SU-DHL-6 (cell line): ENCODE data around the gene SCCPDH.

Experiments used
- H2AFZ ChIP-seq: fragments of 200-600 bp; sonication (generic); 2 replicates; pipeline ENCODE4 v1.6.1; 2014; ENCODE audit warnings: low read depth, mild to moderate bottlenecking, moderate library complexity, mixed read lengths, antibody characterized with exemption, low read length; ENCODE audit not compliant: severe bottlenecking
- H3F3A ChIP-seq: fragments of 200-600 bp; shearing (Covaris generic); 2 replicates; pipeline ENCODE4 v1.6.0; 2016; ENCODE audit warnings: antibody characterized with exemption, mild to moderate bottlenecking; ENCODE audit not compliant: insufficient read depth
- H3K27ac ChIP-seq: fragments of 200-600 bp; sonication (generic); 2 replicates; pipeline ENCODE4 v1.5.1; 2016; ENCODE audit warnings: low read depth, mild to moderate bottlenecking, low read length, moderate library complexity, mixed read lengths
- H3K27me3 ChIP-seq: fragments of 200-600 bp; sonication (generic), shearing (Covaris generic); 2 replicates; pipeline ENCODE4 v1.6.0; 2014; ENCODE audit warnings: mild to moderate bottlenecking, low read length
- H3K36me3 ChIP-seq: fragments of 200-600 bp; sonication (generic); 2 replicates; pipeline ENCODE4 v1.6.1; 2014; ENCODE audit warnings: mild to moderate bottlenecking, low read length, mixed read lengths
- H3K4me2 ChIP-seq: fragments of 300-600, 200-600 bp; shearing (Covaris generic), sonication (generic); 2 replicates; pipeline ENCODE4 v1.6.0; 2014; ENCODE audit warnings: low read length, low read depth, mild to moderate bottlenecking; ENCODE audit not compliant: poor library complexity, severe bottlenecking
- H3K4me3 ChIP-seq: fragments of 200-600 bp; sonication (generic); 2 replicates; pipeline ENCODE4 v1.5.1; 2014; ENCODE audit warnings: antibody characterized with exemption, low read length, mild to moderate bottlenecking, mixed read lengths; ENCODE audit not compliant: insufficient read depth, poor library complexity, severe bottlenecking
- H3K79me2 ChIP-seq: fragments of 200-600 bp; sonication (generic); 2 replicates; pipeline ENCODE4 v1.6.1; 2014; ENCODE audit warnings: mild to moderate bottlenecking, low read length, moderate library complexity; ENCODE audit not compliant: insufficient read depth
- H3K9ac ChIP-seq: fragments of 200-600 bp; sonication (generic); 2 replicates; pipeline ENCODE4 v1.7.0; 2014; ENCODE audit warnings: mild to moderate bottlenecking, low read length
- H3K9me2 ChIP-seq: fragments of 200-600 bp; sonication (generic); replicated peaks from 2 replicates; pipeline ENCODE4 v1.6.1; 2014; ENCODE audit warnings: low read length; ENCODE audit not compliant: insufficient read depth
- H3K9me3 ChIP-seq: fragments of 200-600 bp; sonication (generic); 2 replicates; pipeline ENCODE4 v1.6.1; 2014; ENCODE audit warnings: low read length, mixed read lengths; ENCODE audit not compliant: insufficient read depth
- H4K20me1 ChIP-seq: fragments of 200-600 bp; sonication (generic); 2 replicates; pipeline ENCODE4 v1.6.1; 2014; ENCODE audit warnings: low read depth, mild to moderate bottlenecking, antibody characterized with exemption, low read length, moderate library complexity, mixed read lengths
- CTCF ChIP-seq: fragments of 200-600 bp; sonication (generic); IDR thresholded peaks from one replicate; pipeline ENCODE4 v1.5.1; 2017; ENCODE audit warnings: antibody characterized with exemption, mild to moderate bottlenecking, low read length, moderate library complexity; ENCODE audit not compliant: insufficient read depth, poor library complexity, severe bottlenecking
- EZH2phosphoT487 ChIP-seq: fragments of 200-600 bp; sonication (generic), shearing (Covaris generic); conservative IDR thresholded peaks from 2 replicates; pipeline ENCODE4 v1.6.1; 2018; ENCODE audit warnings: mild to moderate bottlenecking, antibody characterized with exemption, low read length, moderate library complexity, mixed read lengths

SCCPDH gene

GRCh38 chr1:246803883-246804282, 79.7 kb downstream of the SCCPDH start:
- Histone ChIP-seq H3F3A (no peaks in the 10 kb centered on the region), H2AFZ (no peak overlapping the region), H3K27me3 (no peaks in the 10 kb centered on the region), H3K9ac (no peak overlapping the region), H3K9me2 (no peaks in the 10 kb centered on the region), H3K9me3 (no peaks in the 10 kb centered on the region), H3K79me2 (no peaks in the 10 kb centered on the region), H3K4me3 (no peak overlapping the region), H3K4me2 (no peak overlapping the region), H4K20me1 (no peaks in the 10 kb centered on the region), H3K36me3 (no peaks in the 10 kb centered on the region), H3K27ac (no peak overlapping the region)
- TF ChIP-seq CTCF (no peak), EZH2phosphoT487 (no peak)

DNA sequence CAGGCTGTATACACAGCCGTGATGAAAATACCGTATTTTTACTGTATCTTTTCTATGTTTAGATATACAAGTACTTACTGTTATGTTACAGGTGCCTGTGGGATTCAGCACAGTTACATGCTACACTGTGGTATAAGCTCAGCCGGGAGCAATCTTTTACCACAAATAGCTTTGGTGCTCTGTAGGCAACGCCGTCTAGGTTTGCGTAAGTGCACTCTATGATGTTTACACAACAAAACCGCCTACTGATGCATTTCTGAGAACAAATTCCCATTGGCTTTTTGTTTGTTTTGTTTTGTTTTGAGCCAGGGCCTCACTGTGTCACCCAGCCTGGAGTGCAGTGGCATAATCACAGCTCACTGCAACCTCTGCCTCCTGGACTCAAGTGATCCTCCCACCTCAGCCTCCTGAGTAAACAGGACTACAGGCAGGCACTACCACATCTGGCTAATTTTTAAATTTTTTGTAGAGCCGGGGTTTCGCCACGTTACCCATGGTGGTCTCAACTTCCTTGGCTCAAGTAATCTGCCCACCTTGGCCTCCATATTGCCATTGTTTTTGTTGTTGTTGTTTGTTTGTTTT, 81.0 kb downstream of the SCCPDH start:
- Histone ChIP-seq H3K4me3 (no peak overlapping the region), H3K27me3 (no peaks in the 10 kb centered on the region), H3K9me2 (no peaks in the 10 kb centered on the region), H3K9ac (no peak overlapping the region), H3K79me2 (no peaks in the 10 kb centered on the region), H3F3A (no peaks in the 10 kb centered on the region), H3K4me2 (no peak overlapping the region), H3K9me3 (no peaks in the 10 kb centered on the region), H3K36me3 (no peaks in the 10 kb centered on the region), H2AFZ (no peak overlapping the region), H4K20me1 (no peaks in the 10 kb centered on the region), H3K27ac (no peak overlapping the region)
- TF ChIP-seq EZH2phosphoT487, result no peak
- TF ChIP-seq CTCF, result no peak

DNA sequence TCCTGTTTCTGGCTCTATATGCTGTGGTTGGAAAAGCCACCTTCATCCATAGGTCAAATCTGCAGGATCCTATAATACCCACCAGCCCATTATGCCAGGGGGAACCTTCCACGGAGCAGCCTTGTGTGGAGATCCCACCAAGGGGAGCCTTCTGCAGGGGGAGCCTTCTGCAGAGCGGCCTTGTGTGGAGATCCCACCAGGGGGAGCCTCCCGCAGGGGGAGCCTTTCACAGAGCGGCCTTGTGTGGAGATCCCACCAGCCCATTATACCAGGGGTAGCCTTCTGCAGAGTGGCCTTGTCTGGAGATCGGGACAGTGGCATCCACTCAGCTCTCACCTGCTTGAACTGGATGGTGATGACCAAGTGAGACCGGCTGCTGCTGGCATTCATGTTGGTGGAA, 85.3 kb downstream of the SCCPDH start:
- H3K9me2 ChIP-seq, result no peaks in the 10 kb centered on the region
- no peaks in the 10 kb centered on the region for H4K20me1 ChIP-seq
- no peak overlapping the region for H3K27ac ChIP-seq
- no peaks in the 10 kb centered on the region for H3F3A ChIP-seq
- H3K9ac ChIP-seq, result no peak overlapping the region
- TF ChIP-seq CTCF (no peak), EZH2phosphoT487 (no peak)
- no peak overlapping the region for H2AFZ ChIP-seq
- no peaks in the 10 kb centered on the region for H3K9me3 ChIP-seq
- no peaks in the 10 kb centered on the region for H3K27me3 ChIP-seq
- no peaks in the 10 kb centered on the region for H3K79me2 ChIP-seq
- no peak overlapping the region for H3K4me2 ChIP-seq
- H3K36me3 ChIP-seq, result no peaks in the 10 kb centered on the region
- no peak overlapping the region for H3K4me3 ChIP-seq
